HEK293 (cell line): ENCODE data around the gene TRMU.

Source experiments
- GLI4 ChIP-seq: fragments of 450-650 bp; formaldehyde crosslinking; IDR thresholded peaks from 2 replicates; pipeline ENCODE4 v1.5.1; 2016; ENCODE audit warnings: missing biosample characterization, missing genetic modification characterization
- IKZF3 ChIP-seq: fragments of 450-650 bp; IDR thresholded peaks from 2 replicates; pipeline ENCODE4 v1.5.0; 2018; ENCODE audit warnings: missing biosample characterization, mild to moderate bottlenecking, missing genetic modification characterization, moderate library complexity
- KLF10 ChIP-seq: fragments of 450-650 bp; IDR thresholded peaks from 2 replicates; pipeline ENCODE4 v1.5.1; 2018; ENCODE audit warnings: missing biosample characterization, mild to moderate bottlenecking, missing genetic modification characterization
- SALL2 ChIP-seq: fragments of 450-650 bp; formaldehyde crosslinking; IDR thresholded peaks from 2 replicates; pipeline ENCODE4 v1.5.0; 2017; ENCODE audit warnings: missing biosample characterization, mild to moderate bottlenecking, missing genetic modification characterization, borderline replicate concordance
- TSHZ1 ChIP-seq: fragments of 450-650 bp; formaldehyde crosslinking; IDR thresholded peaks from 2 replicates; pipeline ENCODE4 v1.5.1; 2016; ENCODE audit warnings: missing biosample characterization, missing genetic modification characterization, borderline replicate concordance
- ZBTB26 ChIP-seq: fragments of 450-650 bp; formaldehyde crosslinking; optimal IDR thresholded peaks from 2 replicates; pipeline ENCODE3; 2016; ENCODE audit warnings: missing biosample characterization, mild to moderate bottlenecking, missing genetic modification characterization
- ZBTB48 ChIP-seq: fragments of 450-650 bp; formaldehyde crosslinking; IDR thresholded peaks from 2 replicates; pipeline ENCODE4 v1.5.1; 2016; ENCODE audit warnings: missing biosample characterization, missing genetic modification characterization
- ZFP69B ChIP-seq: fragments of 450-650 bp; formaldehyde crosslinking; IDR thresholded peaks from 2 replicates; pipeline ENCODE4 v1.5.1; 2016; ENCODE audit warnings: missing biosample characterization, missing genetic modification characterization
- ZNF10 ChIP-seq: fragments of 450-650 bp; formaldehyde crosslinking; IDR thresholded peaks from 2 replicates; pipeline ENCODE4 v1.5.1; 2017; ENCODE audit warnings: missing biosample characterization, missing genetic modification characterization
- ZNF114 ChIP-seq: fragments of 450-650 bp; formaldehyde crosslinking; IDR thresholded peaks from 2 replicates; pipeline ENCODE4 v1.5.0; 2017; ENCODE audit warnings: missing biosample characterization, missing genetic modification characterization
- ZNF148 ChIP-seq: fragments of 450-650 bp; formaldehyde crosslinking; IDR thresholded peaks from 2 replicates; pipeline ENCODE4 v1.5.0; 2017; ENCODE audit warnings: missing biosample characterization, missing genetic modification characterization, borderline replicate concordance
- ZNF18 ChIP-seq: fragments of 450-650 bp; formaldehyde crosslinking; IDR thresholded peaks from 2 replicates; pipeline ENCODE4 v1.5.1; 2016; ENCODE audit warnings: missing biosample characterization, missing genetic modification characterization
- ZNF202 ChIP-seq: fragments of 450-650 bp; formaldehyde crosslinking; IDR thresholded peaks from 2 replicates; pipeline ENCODE4 v1.5.1; 2016; ENCODE audit warnings: missing biosample characterization, missing genetic modification characterization, borderline replicate concordance
- ZNF274 ChIP-seq, 2 experiments: fragments of 200-500 bp in 1 of 2; fragments of 450-650 bp in 1 of 2; sonication (Bioruptor generic) in 1 of 2; formaldehyde crosslinking in 1 of 2; IDR thresholded peaks; 2 replicates each; pipeline versions ENCODE4 v1.5.1 to v1.6.1; 2014 to 2016; ENCODE audit warnings: borderline replicate concordance in 1 of 2, inconsistent platforms in 1 of 2, low read length in 1 of 2, missing biosample characterization in 1 of 2, missing genetic modification characterization in 1 of 2
- ZNF311 ChIP-seq: fragments of 450-650 bp; formaldehyde crosslinking; IDR thresholded peaks from 2 replicates; pipeline ENCODE4 v1.5.1; 2017; ENCODE audit warnings: missing biosample characterization, missing genetic modification characterization, borderline replicate concordance
- ZNF335 ChIP-seq: fragments of 450-650 bp; formaldehyde crosslinking; conservative IDR thresholded peaks from 2 replicates; pipeline ENCODE4 v1.5.1; 2016; ENCODE audit warnings: missing biosample characterization, missing genetic modification characterization
- ZNF366 ChIP-seq: fragments of 450-650 bp; formaldehyde crosslinking; conservative IDR thresholded peaks from 2 replicates; pipeline ENCODE4 v1.5.1; 2016; ENCODE audit warnings: missing biosample characterization, missing genetic modification characterization
- ZNF391 ChIP-seq: fragments of 450-650 bp; formaldehyde crosslinking; IDR thresholded peaks from 2 replicates; pipeline ENCODE4 v1.5.1; 2016; ENCODE audit warnings: low read depth, missing biosample characterization, missing genetic modification characterization, borderline replicate concordance
- ZNF558 ChIP-seq: fragments of 450-650 bp; formaldehyde crosslinking; IDR thresholded peaks from 2 replicates; pipeline ENCODE4 v1.5.1; 2016; ENCODE audit warnings: missing biosample characterization, missing genetic modification characterization
- ZNF596 ChIP-seq: fragments of 450-650 bp; IDR thresholded peaks from 2 replicates; pipeline ENCODE4 v1.5.0; 2018; ENCODE audit warnings: missing biosample characterization, mild to moderate bottlenecking, missing genetic modification characterization, moderate library complexity
- ZNF600 ChIP-seq: fragments of 450-650 bp; formaldehyde crosslinking; IDR thresholded peaks from 2 replicates; pipeline ENCODE4 v1.5.1; 2016; ENCODE audit warnings: missing biosample characterization, missing genetic modification characterization
- ZNF624 ChIP-seq: fragments of 450-650 bp; formaldehyde crosslinking; IDR thresholded peaks from 2 replicates; pipeline ENCODE4 v1.5.1; 2017; ENCODE audit warnings: missing biosample characterization, missing genetic modification characterization
- ZNF629 ChIP-seq: fragments of 450-650 bp; formaldehyde crosslinking; IDR thresholded peaks from 2 replicates; pipeline ENCODE4 v1.5.1; 2017; ENCODE audit warnings: missing biosample characterization, missing genetic modification characterization
- ZNF654 ChIP-seq: fragments of 450-650 bp; formaldehyde crosslinking; IDR thresholded peaks from 2 replicates; pipeline ENCODE4 v1.5.1; 2016; ENCODE audit warnings: low read depth, missing biosample characterization, missing genetic modification characterization
- ZNF664 ChIP-seq: fragments of 450-650 bp; formaldehyde crosslinking; IDR thresholded peaks from 2 replicates; pipeline ENCODE4 v1.5.1; 2016; ENCODE audit warnings: missing biosample characterization, missing genetic modification characterization
- ZNF677 ChIP-seq: fragments of 450-650 bp; IDR thresholded peaks from 2 replicates; pipeline ENCODE4 v1.5.0; 2018; ENCODE audit warnings: missing biosample characterization, mild to moderate bottlenecking, missing genetic modification characterization, moderate library complexity
- ZNF707 ChIP-seq: fragments of 450-650 bp; formaldehyde crosslinking; IDR thresholded peaks from 2 replicates; pipeline ENCODE4 v1.5.1; 2016; ENCODE audit warnings: missing biosample characterization, missing genetic modification characterization
- ZNF776 ChIP-seq: fragments of 450-650 bp; formaldehyde crosslinking; IDR thresholded peaks from 2 replicates; pipeline ENCODE4 v1.5.0; 2017; ENCODE audit warnings: missing biosample characterization, missing genetic modification characterization, borderline replicate concordance
- ZNF777 ChIP-seq: fragments of 450-650 bp; formaldehyde crosslinking; IDR thresholded peaks from 2 replicates; pipeline ENCODE4 v1.5.1; 2017; ENCODE audit warnings: missing biosample characterization, missing genetic modification characterization, borderline replicate concordance
- ZNF843 ChIP-seq: fragments of 450-650 bp; formaldehyde crosslinking; IDR thresholded peaks from 2 replicates; pipeline ENCODE4 v1.5.1; 2016; ENCODE audit warnings: missing biosample characterization, missing genetic modification characterization
- ZSCAN4 ChIP-seq: fragments of 450-650 bp; formaldehyde crosslinking; IDR thresholded peaks from 2 replicates; pipeline ENCODE4 v1.5.1; 2017; ENCODE audit warnings: missing biosample characterization, missing genetic modification characterization

The TRMU gene

GRCh38 chr22:46355369-46355995 lies 20.0 kb downstream of the TRMU start (continued):
- TF ChIP-seq ZNF311 (tag by site-specific recombination): no peak
- no peak for TF ChIP-seq KLF10 (tag by site-specific recombination)
- no peak for TF ChIP-seq ZNF114 (tag by site-specific recombination)
- TF ChIP-seq ZNF335 (tag by site-specific recombination): no peak
- TF ChIP-seq ZNF629 (tag by site-specific recombination): no peak
- peak; percentile 45; the same call in 1 of the 2 replicates for TF ChIP-seq ZBTB48
- TF ChIP-seq ZNF843: no peak
- TF ChIP-seq TSHZ1: no peak
- no peak for TF ChIP-seq ZNF202
- no peak for TF ChIP-seq ZSCAN4 (tag by site-specific recombination)
- no peak for TF ChIP-seq ZNF777
- no peak for TF ChIP-seq ZNF776 (tag by site-specific recombination)
- TF ChIP-seq IKZF3 (tag by site-specific recombination): no peak
- TF ChIP-seq ZNF366 (tag by site-specific recombination): no peak
- no peak for TF ChIP-seq ZNF677 (tag by site-specific recombination)
- no peak for TF ChIP-seq ZNF10 (tag by site-specific recombination)
- 0 out of 2 replicates have a peak, but pooled peaks have one; percentile 28 for TF ChIP-seq ZNF391
- TF ChIP-seq SALL2 (tag by site-specific recombination): no peak
- no peak for TF ChIP-seq ZNF664 (tag by site-specific recombination)
- TF ChIP-seq ZNF148: no peak
- TF ChIP-seq ZNF624: no peak
- TF ChIP-seq ZNF558: no peak
- peak; percentile 82 for TF ChIP-seq ZNF654 (tag by site-specific recombination)
- no peak for TF ChIP-seq ZNF274 (IDR thresholded peaks at IDR 0.05; ENCODE audit: low read length)
- TF ChIP-seq ZNF274 (tag by site-specific recombination; IDR thresholded peaks at IDR 0.05; ENCODE audit: borderline replicate concordance): no peak
- TF ChIP-seq ZNF18 (tag by site-specific recombination): no peak
- TF ChIP-seq GLI4 (tag by site-specific recombination): no peak
- no peak for TF ChIP-seq ZNF707 (tag by site-specific recombination)
- TF ChIP-seq ZBTB26 (tag by site-specific recombination): no peak
- TF ChIP-seq ZNF600 (tag by site-specific recombination): 0 out of 2 replicates have a peak, but pooled peaks have one; percentile 41
- no peak for TF ChIP-seq ZFP69B (tag by site-specific recombination)
- no peak for TF ChIP-seq ZNF596 (tag by site-specific recombination)
